GM19025 (cell line): Measurements from ENCODE around the gene ENGASE.

ENCODE experiments used
- ATAC-seq: cut with Tn5 transposase; IDR thresholded peaks from one replicate; pipeline ENCODE4 v1.9.1; 2021; ENCODE audit warnings: mild to moderate bottlenecking, low read depth, moderate library complexity; ENCODE audit not compliant: unreplicated experiment

ENGASE gene

DNA sequence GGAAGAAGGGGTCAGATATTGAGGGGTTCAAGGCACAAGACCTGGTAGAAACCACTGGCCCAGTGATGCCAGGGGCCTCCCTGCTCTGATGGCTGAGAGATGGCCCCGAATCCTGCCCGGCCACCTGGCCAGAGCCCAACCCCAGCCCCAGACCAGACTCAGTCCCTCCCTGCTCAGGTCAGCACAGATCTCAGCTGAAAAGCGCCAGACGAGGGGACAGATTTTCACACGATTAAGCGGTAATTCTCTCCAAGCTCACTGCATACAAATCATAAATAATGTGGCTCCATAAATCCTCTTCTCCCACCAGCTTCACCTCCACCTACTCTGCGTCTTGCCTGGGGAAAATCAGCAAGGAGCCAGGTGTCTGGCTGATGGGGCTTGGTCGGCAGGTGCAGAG, 57.1 kb downstream of the ENGASE start:
- ATAC-seq, result no peak

DNA sequence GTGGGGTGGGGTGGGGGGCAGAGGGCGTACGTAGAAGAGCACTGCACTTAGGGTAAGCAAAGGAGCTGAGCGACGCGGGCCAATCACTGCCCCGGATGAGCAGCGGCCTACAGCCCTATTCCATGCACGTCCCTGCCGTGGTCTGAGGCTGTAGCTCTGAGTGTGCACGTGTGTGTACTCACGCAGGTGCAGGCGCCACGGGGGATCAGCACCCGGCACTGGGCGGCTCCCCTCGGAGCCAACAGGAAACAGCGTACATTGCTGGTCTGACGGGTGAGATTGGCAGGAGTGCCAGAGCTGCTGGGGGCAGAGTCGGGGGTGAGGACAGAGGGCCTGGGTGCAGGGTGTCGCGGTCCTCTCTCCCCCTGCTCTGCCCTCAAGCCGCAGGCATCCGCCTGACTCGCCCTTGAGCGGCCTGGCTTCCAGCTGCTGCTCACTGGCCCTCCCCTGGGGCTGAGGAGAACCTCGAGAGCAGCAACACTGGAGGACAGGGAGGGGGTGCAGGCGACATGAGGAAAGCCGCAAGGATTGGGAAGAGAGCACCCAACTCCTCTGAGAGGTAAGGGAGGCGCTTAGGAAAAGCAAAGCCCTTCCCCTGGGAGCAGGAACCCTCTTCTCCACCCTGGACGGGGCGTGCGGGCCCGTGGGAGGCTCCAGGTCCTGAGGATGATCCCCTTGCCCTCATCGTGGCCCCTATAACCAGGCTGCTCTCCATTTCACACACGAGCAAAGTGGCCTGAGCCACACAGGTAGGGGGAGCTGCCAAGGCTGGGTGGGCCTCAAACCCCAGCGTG, 57.8 kb downstream of the ENGASE start:
- no peak for ATAC-seq

DNA sequence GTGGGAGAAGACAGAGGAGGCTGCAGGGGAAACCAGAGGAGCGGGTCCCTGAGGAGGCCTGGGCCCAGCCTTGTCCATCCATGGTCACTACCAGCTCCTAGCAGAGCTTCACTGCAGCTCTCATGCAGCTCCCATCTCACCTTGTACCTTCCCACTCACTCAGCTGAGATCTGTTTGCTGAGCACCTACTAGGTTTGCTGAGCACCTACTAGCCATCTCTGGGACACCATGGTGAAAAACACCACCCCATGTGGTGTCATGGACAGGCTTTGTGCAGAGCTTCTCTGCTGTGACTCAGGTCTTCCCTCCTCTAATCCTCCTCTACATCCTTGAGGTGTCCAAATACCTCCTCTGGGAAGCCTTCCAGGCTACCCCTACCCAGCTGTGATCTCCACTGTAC, 58.6 kb downstream of the ENGASE start:
- no peak for ATAC-seq

- no peak for ATAC-seq
These were observed 59.4 kb downstream of the ENGASE start for GRCh38 chr17:79133985-79134384.

DNA sequence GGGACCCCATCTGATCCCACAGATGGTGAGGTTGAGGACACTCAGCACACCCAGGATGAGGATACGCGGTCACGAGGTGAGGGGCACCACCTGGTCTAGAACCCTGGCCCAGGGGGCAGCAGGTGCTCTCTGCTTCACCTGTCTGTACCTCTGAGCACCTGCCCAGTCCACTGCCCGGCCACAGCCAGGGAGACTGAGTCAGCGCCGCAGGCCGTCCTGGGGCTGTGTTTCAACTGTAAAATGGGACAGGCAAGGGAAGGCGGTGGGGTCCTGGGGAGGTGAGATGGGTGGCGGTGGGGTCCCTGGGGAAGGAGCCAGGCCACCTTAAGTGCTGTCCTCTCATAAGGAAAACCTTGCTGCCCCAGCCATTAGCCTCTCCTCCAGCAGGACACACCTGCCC, 60.4 kb downstream of the ENGASE start:
- no peak for ATAC-seq

- ATAC-seq, result no peak
These were observed 61.2 kb downstream of the ENGASE start for GRCh38 chr17:79135628-79136405.
